Measurements from ENCODE around the gene IL27RA.
"Not testable (repeated sequence)": the region's sequence is repeated elsewhere in the genome, so short reads cannot be mapped to it uniquely, and the experiment has no call there.

IL27RA gene

DNA sequence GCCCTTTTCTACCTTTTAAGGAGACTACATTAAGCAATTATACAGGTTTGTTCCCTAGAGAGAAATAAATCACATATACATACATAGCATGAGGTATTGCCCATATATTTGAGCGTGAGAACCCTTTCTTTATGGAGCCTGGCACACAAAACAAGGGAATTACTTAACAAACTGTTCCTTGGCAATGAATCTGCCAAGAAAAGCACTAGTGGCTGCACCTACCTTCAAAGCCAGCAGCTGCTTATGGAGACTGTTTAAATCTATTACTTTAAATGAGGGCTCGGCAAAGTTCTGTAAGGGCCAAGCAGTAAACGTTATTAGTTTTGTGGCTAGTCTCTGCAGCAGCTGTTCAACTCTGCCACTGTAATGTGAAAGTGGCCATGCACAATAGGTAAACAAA lies 32.5 kb upstream of the IL27RA start:
- DNase-seq (ENCODE audit: low read depth, low spot score), result no peak

GRCh38 chr19:14000691-14001375 lies 30.7 kb upstream of the IL27RA start:
- no peak for DNase-seq (ENCODE audit: low read depth, low spot score)

DNA sequence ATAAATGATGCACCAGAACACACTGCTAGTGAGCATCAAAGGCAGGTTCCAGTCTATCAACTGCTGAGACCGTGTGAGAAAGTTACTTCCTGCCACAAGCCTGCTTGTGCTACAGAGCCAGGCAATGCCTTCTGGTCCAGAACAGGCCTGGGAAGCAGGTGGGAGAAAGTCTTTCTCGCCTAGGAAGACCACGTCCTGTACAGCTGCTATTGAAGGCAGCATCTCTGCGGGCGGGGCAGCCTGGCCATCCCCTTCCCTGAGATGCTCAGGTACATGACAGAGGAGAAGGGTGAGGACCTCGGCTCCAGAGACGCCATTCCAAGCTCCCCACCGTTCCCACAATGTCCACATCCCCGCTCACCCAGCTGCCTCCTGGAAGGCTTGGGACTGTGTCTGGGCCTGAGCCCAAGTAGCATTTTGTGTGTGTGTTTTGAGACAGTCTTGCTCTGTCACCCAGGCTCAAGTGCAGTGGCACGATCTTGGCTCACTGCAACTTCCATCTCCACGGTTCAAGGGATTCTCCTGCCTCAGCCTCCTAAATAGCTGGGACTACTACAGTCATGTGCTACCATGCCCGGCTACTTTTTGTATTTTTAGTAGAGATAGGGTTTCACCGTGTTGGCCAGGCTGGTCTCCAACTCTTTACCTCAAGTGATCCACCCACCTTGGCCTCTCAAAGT lies 28.9 kb upstream of the IL27RA start:
- DNase-seq (ENCODE audit: low read depth, low spot score), result no peak

- DNase-seq (ENCODE audit: low read depth, low spot score), result no peak
Measured at GRCh38 chr19:14003251-14004055, 28.1 kb upstream of the IL27RA start.

DNA sequence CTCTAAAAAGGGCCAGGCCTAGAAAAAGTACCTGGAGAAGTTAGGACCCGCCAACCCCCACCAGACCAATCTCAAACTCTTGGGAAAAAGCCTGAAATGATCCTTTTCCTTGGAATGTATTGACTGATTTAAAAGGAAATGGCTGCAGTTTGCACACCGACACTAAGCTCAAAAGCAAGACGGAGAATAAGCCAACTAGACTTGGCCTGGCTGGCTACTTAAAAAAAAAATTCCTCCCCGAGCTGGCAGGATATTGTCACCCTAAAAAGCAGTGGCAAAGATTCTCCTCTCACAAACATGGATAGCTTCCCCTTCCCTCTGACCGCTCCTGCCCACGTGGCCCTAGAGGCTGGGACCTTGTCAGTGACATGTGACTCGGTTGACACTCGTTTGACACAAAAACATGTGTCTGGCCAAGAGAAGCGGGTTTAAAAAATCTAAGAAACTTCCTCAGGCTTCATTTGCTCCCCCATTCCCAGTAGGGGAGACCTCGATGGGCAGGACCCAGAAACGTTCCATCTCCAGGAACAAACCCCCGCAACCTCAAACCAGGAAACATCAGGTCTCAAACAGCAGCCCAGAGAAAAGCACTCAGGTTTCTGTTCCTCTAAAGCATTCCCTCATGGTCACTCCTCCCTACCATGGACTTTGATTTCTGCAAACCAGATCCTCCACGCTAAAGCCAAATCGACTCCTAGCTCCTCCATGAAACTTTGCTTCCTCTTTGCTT lies 26.8 kb upstream of the IL27RA start:
- DNase-seq (ENCODE audit: low read depth, low spot score), result no peak

DNA sequence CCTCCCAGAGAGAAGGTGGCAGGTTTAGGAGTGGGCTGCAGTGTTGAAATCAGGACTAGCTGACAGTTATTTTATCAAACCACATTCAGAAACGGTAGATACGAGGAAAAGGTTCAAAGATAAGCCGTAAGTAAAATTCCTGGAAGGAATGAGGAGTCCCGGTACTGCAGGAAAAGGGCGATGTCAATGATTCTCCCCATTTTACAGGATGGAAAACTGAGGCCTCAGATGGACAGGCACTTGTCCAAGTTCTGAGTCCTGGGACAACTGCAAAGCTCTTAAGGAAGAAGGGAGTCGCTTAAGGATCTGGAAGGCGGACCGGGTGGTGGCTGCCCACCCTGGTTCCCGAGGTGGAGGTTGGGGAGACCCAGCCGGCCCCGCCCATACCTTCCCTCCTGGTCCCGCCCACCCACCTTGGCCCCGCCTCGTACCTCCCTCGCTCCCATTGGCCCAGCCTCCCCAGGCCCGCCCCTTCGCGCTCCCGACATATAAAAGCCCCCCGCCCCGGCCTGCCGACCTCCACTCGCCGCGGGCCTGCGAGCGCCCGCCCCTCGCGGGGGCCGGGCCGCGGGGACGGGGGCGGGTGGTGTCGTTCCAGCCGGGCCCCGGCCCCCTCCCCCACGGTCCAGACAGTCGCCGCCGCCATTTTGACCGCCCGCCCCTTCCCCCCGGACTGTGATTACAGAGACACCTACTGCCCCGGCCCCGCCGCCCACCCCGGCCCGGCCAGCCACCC lies 26.0 kb upstream of the IL27RA start:
- DNase-seq (ENCODE audit: low read depth, low spot score), result no peak

DNA sequence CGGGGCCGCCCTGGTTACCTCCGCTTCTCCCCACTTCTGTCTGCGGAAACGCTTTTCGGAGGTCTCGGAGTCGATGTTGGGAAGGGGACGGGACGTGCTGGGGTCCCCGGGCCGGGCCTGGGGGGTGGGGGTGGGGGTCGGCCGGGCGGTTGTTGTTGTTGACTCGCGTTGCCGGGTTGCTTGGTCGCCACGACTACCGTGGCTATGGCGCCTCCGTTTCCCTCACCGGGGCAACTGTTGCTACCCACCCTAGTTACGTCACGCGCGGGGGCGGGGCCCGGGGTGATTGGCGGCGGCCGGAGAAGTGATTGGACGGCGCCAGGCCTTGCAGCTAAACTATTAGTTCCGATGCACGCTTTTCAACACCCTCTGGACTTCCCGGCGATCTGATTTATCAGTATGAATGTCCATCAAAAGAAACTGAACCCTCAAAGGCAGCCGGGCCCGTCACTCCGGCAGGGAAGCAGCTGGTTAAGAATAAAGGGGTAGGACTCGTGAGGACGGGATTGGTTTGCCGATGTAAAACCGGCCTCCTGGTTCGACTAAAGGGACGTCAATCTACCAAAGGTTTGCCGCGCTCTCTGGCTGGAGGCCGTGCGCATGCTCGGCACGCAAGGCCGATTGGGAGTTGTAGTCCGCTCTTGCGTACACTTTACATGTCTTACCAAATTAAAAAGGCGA lies 25.3 kb upstream of the IL27RA start, which contains the start of gene RFX1:
Gene RFX1, minus strand, starts transcription at position 236 of the 681 bp plus-strand sequence. CDS start 12,477 bp downstream, outside the sequence.
- peak; percentile 99 for DNase-seq (ENCODE audit: low read depth, low spot score)

DNA sequence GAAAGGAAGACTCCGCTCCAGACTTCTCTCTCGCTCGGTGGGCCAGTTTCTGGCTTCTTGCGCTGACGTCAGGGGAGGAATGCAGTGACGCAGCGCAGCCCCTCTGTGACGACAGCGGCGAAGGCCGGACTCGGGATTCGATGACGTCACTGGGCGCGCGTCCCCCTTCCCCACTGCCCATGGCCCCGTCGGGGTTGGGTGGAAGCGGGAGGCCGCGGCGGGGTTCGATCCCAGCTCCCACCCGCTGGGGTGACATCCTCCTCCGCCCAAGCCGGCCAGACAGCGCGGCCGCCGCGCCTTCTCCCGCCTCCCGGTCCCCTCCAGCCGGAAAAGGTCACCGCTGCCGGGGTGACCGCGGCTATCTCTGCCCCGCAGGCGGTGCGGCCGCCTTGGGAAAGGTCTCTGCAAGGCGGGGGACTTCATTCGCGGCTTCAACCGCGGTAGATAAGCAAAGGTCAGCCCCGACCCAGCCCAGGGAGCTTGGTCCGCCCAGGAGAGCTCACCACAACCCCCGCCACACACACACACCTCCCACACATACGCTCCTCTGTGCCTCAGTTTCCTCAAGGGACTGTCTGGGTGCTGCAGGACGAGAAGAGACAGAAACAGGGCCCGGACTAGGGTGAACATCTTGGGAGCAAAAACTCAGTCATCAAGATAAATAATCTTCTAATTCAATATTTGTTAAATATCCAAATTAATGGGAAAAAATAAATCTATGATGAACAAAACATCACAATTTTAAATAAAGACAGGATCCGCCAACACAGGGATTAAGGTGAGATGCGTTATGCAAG lies 24.6 kb upstream of the IL27RA start:
- DNase-seq (ENCODE audit: low read depth, low spot score), result no peak

DNA sequence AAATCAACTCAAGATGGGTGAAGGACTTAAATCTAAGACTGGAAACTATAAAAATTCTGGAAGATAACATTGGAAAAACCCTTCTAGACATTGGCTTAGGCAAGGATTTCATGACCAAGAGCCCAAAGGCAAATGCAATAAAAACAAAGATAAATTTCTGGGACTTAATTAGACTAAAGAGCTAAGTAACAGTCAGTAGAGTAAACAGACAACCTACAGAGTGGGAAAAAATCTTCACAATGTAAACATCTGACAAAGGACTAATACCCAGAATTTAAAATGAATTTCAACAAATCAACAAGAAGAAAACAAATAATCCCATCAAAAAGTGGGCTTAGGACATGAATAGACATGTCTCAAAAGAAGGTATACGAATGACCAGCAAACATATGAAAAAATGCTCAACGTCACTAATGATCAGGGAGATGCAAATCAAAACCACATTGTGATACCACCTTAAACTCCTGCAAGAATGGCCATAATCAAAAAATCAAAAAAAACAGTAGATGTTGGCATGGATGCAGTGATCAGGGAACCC lies 19.1 kb upstream of the IL27RA start:
- no peak for DNase-seq (ENCODE audit: low read depth, low spot score)

DNA sequence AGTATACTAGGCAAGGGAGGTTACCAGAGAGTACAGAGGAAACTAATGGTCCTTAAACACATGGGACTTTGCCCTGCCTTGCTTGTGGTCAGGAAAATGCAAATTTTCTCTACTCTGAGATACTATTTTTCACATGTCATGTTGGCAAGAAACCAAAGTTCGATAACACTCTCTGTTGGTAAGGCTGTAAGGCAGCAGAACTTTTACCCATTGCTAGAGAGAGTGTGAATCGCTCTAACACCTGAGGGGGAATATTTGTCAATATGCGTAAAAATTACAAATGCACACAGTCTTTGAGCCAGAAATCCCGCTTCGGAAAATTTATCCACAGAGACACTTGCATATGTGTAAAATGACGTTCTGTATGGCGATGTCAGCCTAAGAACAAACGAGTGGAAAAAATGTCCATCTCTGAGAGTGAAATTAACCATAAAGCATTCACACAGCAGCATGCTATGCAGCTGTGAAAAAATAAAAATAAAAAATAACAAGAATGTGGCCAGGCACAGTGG lies 16.0 kb upstream of the IL27RA start:
- DNase-seq (ENCODE audit: low read depth, low spot score), result no peak

DNA sequence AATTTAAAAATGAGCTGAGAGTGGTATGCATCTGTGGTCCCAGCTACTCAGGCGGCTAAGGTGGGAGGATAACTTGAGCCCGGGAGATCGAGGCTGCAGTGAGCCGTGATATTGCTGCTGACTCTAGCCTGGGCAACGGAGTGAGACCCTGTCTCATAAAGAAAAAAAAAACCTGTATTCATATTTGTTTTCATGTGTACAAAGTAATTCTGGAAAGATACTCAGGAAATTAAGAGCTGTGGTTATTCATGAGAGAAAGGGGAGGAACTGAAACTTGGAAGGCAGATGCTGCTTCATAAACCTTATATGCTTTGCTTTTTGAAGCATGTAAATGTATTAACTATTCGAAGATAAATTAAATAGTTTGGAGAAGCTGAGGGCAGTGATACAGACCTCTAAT lies 12.5 kb upstream of the IL27RA start:
- DNase-seq (ENCODE audit: low read depth, low spot score), result no peak

- not testable (repeated sequence) for DNase-seq (ENCODE audit: low read depth, low spot score)
Measured at GRCh38 chr19:14019739-14020138, 11.8 kb upstream of the IL27RA start.

DNA sequence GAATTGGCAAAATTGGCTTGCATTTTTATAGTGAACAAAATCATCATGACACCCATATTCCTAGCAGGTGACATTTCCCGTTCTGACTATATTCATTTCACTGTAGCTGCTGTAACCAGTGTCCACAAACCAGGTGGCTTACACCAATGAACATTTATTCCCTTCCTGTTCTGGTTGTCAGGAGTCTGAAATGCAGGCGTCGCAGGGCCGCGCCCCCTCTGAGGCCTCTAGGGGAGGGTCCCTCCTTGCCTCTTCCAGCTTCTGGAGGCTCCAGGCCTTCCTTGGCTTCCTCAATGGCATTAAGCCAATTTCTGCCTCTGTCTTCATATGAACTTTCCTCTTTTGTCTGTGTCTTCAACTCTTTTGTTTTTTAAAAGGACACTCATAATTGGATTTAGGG lies 10.1 kb upstream of the IL27RA start:
- no peak for DNase-seq (ENCODE audit: low read depth, low spot score)

- no peak for DNase-seq (ENCODE audit: low read depth, low spot score)
Measured at GRCh38 chr19:14022469-14022868, 9.1 kb upstream of the IL27RA start.

- no peak for DNase-seq (ENCODE audit: low read depth, low spot score)
Measured at GRCh38 chr19:14023404-14024235, 7.9 kb upstream of the IL27RA start.

GRCh38 chr19:14026652-14027192 lies 4.8 kb upstream of the IL27RA start:
- DNase-seq (ENCODE audit: low read depth, low spot score), result not testable (repeated sequence)

DNA sequence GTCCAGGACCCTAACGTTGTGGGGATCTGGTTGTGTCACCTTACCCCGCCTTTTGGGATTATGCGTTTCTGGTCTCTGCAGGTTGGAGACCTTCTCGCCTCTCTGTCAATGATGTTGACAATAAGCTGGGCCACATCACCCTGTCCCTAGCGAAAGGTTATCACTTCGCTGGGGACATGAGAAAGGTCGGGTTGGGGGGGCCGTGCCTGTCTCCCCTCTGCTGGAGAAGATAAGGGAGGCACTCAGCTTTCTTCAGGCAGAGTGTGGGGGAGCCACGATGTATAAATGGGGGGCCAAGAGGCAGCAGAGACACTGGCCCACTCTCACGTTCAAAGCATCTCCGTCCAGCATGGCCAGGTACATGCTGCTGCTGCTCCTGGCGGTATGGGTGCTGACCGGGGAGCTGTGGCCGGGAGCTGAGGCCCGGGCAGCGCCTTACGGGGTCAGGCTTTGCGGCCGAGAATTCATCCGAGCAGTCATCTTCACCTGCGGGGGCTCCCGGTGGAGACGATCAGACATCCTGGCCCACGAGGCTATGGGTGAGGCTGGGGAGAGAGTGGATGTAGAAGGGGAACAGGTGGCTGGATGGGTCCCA lies 3.6 kb upstream of the IL27RA start, which contains the start of gene RLN3:
Gene RLN3, plus strand, starts transcription at position 293 of the 595 bp plus-strand sequence. Its CDS starts 57 bp downstream, at position 350.
- DNase-seq (ENCODE audit: low read depth, low spot score), result no peak

Measured in iPS DF 19.7 (cell line).